CD14-positive monocyte (primary cell): ENCODE measurements around the gene VRTN. TPM values are rescaled to one million over a fixed set of nuclear protein-coding genes. Genes with fewer than 3 reads are reported as not detected.
A peak's percentile ranks its signal among the peaks of the same experiment; 100 is the strongest.

Source experiments
- DNase-seq, 3 donors: peaks; one replicate each; pipeline ENCODE4 v3.0.0-alpha.2; 2011 to 2022
- H2AFZ ChIP-seq: 2 replicates; pipeline ENCODE4 v1.6.0; 2012; ENCODE audit warnings: mild to moderate bottlenecking, low read depth, low read length, inconsistent platforms; ENCODE audit not compliant: insufficient read depth, poor library complexity, severe bottlenecking
- H3K27ac ChIP-seq, 2 donors: 1 replicate in 1 of 2; 2 replicates in 1 of 2; pipeline ENCODE4 v1.5.1; 2012 to 2013; ENCODE audit warnings: low read length in 2 of 2, control low read depth in 1 of 2, inconsistent platforms in 1 of 2, low read depth in 1 of 2, mild to moderate bottlenecking in 1 of 2
- H3K27me3 ChIP-seq, 2 donors: one replicate each; pipeline versions ENCODE4 v1.6.0 to v1.6.1; 2011 to 2013; ENCODE audit warnings: low read length in 2 of 2; ENCODE audit not compliant: control insufficient read depth in 2 of 2, insufficient read depth in 2 of 2
- H3K36me3 ChIP-seq, 2 donors: replicated peaks in 1 of 2; 1 replicate in 1 of 2; 2 replicates in 1 of 2; pipeline versions ENCODE4 v1.5.1 to v1.6.1; 2012 to 2013; ENCODE audit warnings: low read length in 2 of 2, control low read depth in 1 of 2, inconsistent platforms in 1 of 2, mild to moderate bottlenecking in 1 of 2; ENCODE audit not compliant: insufficient read depth in 2 of 2, control insufficient read depth in 1 of 2
- H3K4me1 ChIP-seq, 2 donors: 1 replicate in 1 of 2; 2 replicates in 1 of 2; pipeline versions ENCODE4 v1.5.1 to v1.6.1; 2012 to 2013; ENCODE audit warnings: low read length in 2 of 2, control low read depth in 1 of 2, inconsistent platforms in 1 of 2, mild to moderate bottlenecking in 1 of 2, moderate library complexity in 1 of 2; ENCODE audit not compliant: insufficient read depth in 2 of 2, control insufficient read depth in 1 of 2
- H3K4me2 ChIP-seq: replicated peaks from 2 replicates; pipeline ENCODE3; 2012; ENCODE audit warnings: low read length, moderate library complexity, mild to moderate bottlenecking; ENCODE audit not compliant: poor library complexity, severe bottlenecking; ENCODE audit errors: extremely low read depth
- H3K4me3 ChIP-seq, 3 experiments: fragments of 200-600 bp in 1 of 3; sonication (generic) in 1 of 3; replicated peaks in 1 of 3; 1 replicate in 2 of 3; 2 replicates in 1 of 3; pipeline ENCODE4 v1.5.1; 2011 to 2013; ENCODE audit warnings: low read length in 3 of 3, mild to moderate bottlenecking in 3 of 3, control low read depth in 2 of 3, low read depth in 2 of 3, inconsistent platforms in 1 of 3, moderate library complexity in 1 of 3
- H3K79me2 ChIP-seq: 2 replicates; pipeline ENCODE4 v1.6.0; 2012; ENCODE audit warnings: mild to moderate bottlenecking, control low read depth, inconsistent platforms, low read length, moderate library complexity; ENCODE audit not compliant: insufficient read depth
- H3K9ac ChIP-seq: 2 replicates; pipeline ENCODE4 v1.6.0; 2017; ENCODE audit warnings: low read length, mild to moderate bottlenecking; ENCODE audit not compliant: insufficient read depth, poor library complexity, severe bottlenecking
- H3K9me3 ChIP-seq, 2 donors: replicated peaks in 1 of 2; 1 replicate in 1 of 2; 2 replicates in 1 of 2; pipeline versions ENCODE4 v1.5.1 to v1.6.1; 2012 to 2013; ENCODE audit warnings: low read length in 2 of 2, control low read depth in 1 of 2; ENCODE audit not compliant: control insufficient read depth in 1 of 2, insufficient read depth in 1 of 2
- H4K20me1 ChIP-seq: 2 replicates; pipeline ENCODE4 v1.6.0; 2012; ENCODE audit warnings: mild to moderate bottlenecking, low read length, control low read depth, moderate library complexity; ENCODE audit not compliant: insufficient read depth
- H3K27ac Mint-ChIP-seq, 7 donors: one replicate each; pipeline ENCODE4 v1.8.0; 2020; ENCODE audit warnings: mild to moderate bottlenecking in 7 of 7, mixed read lengths in 7 of 7, moderate library complexity in 6 of 7, inconsistent platforms in 2 of 7
- H3K27me3 Mint-ChIP-seq, 3 donors: one replicate each; pipeline ENCODE4 v1.8.0; 2021 to 2022; ENCODE audit warnings: low read depth in 3 of 3, mild to moderate bottlenecking in 3 of 3, mixed read lengths in 3 of 3, moderate library complexity in 3 of 3, inconsistent platforms in 1 of 3
- H3K36me3 Mint-ChIP-seq, 2 donors: one replicate each; pipeline ENCODE4 v1.8.0; 2020; ENCODE audit warnings: mixed read lengths in 2 of 2, inconsistent platforms in 1 of 2, mild to moderate bottlenecking in 1 of 2
- H3K4me1 Mint-ChIP-seq: one replicate; pipeline ENCODE4 v1.8.0; 2020; ENCODE audit warnings: mild to moderate bottlenecking, mixed read lengths
- H3K4me3 Mint-ChIP-seq, 2 donors: one replicate each; pipeline ENCODE4 v1.8.0; 2020; ENCODE audit warnings: mild to moderate bottlenecking in 2 of 2, mixed read lengths in 2 of 2, moderate library complexity in 1 of 2
- H3K9me3 Mint-ChIP-seq, 7 donors: one replicate each; pipeline ENCODE4 v1.8.0; 2020 to 2022; ENCODE audit warnings: mixed read lengths in 7 of 7, mild to moderate bottlenecking in 6 of 7, moderate library complexity in 6 of 7, inconsistent platforms in 2 of 7
- WGBS: methylation state at CpG from one replicate; pipeline ENCODE4 v1.1.5; 2013; ENCODE audit warnings: missing lambda C conversion rate; ENCODE audit not compliant: insufficient coverage; 5-methylcytosine and 5-hydroxymethylcytosine counted together
- intact Hi-C, 2 donors: fragments of 100-400 bp; cut with micrococcal nuclease; formaldehyde crosslinking; loops; one replicate each; pipeline versions ENCODE4 v1.15.0 to v1.15.1; 2023
- polyA plus RNA-seq, 3 donors: library from polyadenylated mRNA; depleted of rRNA in 1 of 3; unstranded in 2 of 3; stranded (reverse) in 1 of 3; fragments of 300-500 nt in 2 of 3; fragments of >200 nt in 1 of 3; fragmentation: Illumina TruSeq in 2 of 3; gene quantifications; 1 replicate in 2 of 3; 2 replicates in 1 of 3; pipeline ENCODE4 v1.2.3, GENCODE V29; 2012 to 2021
- TF ChIP-seq, protein P1 (sequence below): fragments of 200-600 bp; IDR thresholded peaks from one replicate; pipeline ENCODE4 v1.8.0; 2022; ENCODE audit warnings: antibody characterized with exemption, mild to moderate bottlenecking

Gene VRTN
- polyA plus RNA-seq, 3 donors: not detected

DNA sequence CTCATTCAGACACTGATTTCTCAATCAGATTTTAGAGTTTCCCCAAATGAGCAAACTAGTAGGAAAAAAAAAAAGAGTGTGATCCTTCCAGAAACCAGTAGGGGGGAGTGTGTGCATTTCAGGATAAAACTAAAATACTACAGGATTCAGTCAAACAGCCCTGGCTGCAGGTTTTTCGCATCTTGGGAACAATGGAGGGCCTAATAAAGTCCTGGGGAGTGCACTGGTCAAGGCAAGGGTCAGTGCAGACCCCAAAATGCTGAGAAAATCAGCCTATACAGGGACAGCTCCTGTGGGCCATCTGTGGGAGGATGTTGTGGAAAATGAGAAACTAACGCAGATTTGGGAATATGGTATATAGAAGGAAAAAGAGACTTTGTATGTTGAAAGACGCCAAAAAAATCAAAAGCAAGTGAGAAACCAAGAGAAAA lies 23.3 kb upstream of the VRTN start:
- DNase-seq: peak in 2 of 3 donors; percentile 12 to 24
- no peak overlapping the region for H3K4me2 ChIP-seq
- no peaks in the 10 kb centered on the region for H3K4me1 ChIP-seq
- intact Hi-C loops: no loop called here
- Mint-ChIP-seq H3K27me3 (peaks cover 1 to 17% (median 4%) of the 10 kb centered on the region in 3 donors), H3K9me3 (no peaks in the 10 kb centered on the region), H3K36me3 (no peaks in the 10 kb centered on the region), H3K4me1 (no peaks in the 10 kb centered on the region), H3K27ac (no peak overlapping the region), H3K4me3 (no peak overlapping the region)
- TF ChIP-seq, protein P1, sequence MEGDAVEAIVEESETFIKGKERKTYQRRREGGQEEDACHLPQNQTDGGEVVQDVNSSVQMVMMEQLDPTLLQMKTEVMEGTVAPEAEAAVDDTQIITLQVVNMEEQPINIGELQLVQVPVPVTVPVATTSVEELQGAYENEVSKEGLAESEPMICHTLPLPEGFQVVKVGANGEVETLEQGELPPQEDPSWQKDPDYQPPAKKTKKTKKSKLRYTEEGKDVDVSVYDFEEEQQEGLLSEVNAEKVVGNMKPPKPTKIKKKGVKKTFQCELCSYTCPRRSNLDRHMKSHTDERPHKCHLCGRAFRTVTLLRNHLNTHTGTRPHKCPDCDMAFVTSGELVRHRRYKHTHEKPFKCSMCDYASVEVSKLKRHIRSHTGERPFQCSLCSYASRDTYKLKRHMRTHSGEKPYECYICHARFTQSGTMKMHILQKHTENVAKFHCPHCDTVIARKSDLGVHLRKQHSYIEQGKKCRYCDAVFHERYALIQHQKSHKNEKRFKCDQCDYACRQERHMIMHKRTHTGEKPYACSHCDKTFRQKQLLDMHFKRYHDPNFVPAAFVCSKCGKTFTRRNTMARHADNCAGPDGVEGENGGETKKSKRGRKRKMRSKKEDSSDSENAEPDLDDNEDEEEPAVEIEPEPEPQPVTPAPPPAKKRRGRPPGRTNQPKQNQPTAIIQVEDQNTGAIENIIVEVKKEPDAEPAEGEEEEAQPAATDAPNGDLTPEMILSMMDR: peak; percentile 78
- H3K9me3 ChIP-seq: no peaks in the 10 kb centered on the region
- no peaks in the 10 kb centered on the region for H4K20me1 ChIP-seq
- no peak overlapping the region for H3K4me3 ChIP-seq
- no peaks in the 10 kb centered on the region for H3K27me3 ChIP-seq
- H2AFZ ChIP-seq: no peak overlapping the region
- no peaks in the 10 kb centered on the region for H3K36me3 ChIP-seq
- 29% methylated on average over 1 of the region's 3 CpGs for WGBS
- H3K27ac ChIP-seq: no peak overlapping the region
- H3K9ac ChIP-seq: no peak overlapping the region
- H3K79me2 ChIP-seq: no peaks in the 10 kb centered on the region

DNA sequence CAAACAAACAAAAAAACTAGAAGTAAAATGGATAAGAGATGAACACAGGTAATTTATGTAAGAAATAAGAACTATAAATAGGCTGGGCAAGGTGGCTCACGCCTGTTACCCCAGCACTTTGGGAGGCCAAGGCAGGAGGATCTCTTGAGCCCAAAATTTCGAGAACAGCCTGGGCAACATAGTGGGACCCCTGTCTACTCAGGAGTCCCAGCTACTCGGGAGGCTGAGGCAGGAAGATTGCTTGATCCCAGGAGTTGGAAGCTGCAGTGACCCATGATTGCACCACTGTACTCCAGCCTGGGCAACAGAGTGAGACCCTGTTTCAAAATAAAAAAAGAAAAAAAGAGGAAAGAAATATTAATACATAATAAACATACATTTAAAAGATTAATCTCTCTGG lies 22.8 kb upstream of the VRTN start:
- H3K4me1 Mint-ChIP-seq: no peaks in the 10 kb centered on the region
- H3K79me2 ChIP-seq: no peaks in the 10 kb centered on the region

More for the DNA sequence above, 22.8 kb upstream of the VRTN start:
- no peak overlapping the region for H3K27ac ChIP-seq
- intact Hi-C loops: no loop called here
- H3K4me3 ChIP-seq: no peak overlapping the region
- H3K4me3 Mint-ChIP-seq: no peak overlapping the region
- TF ChIP-seq, protein P1: no peak
- no peaks in the 10 kb centered on the region for H3K9me3 ChIP-seq
- H3K4me1 ChIP-seq: no peaks in the 10 kb centered on the region
- H2AFZ ChIP-seq: no peak overlapping the region
- H3K27me3 ChIP-seq: no peaks in the 10 kb centered on the region
- H3K9me3 Mint-ChIP-seq: no peaks in the 10 kb centered on the region
- no peak overlapping the region for H3K4me2 ChIP-seq
- peak overlapping the region in 1 of 7 donors; percentile 0 for H3K27ac Mint-ChIP-seq
- WGBS: 86% methylated on average over 2 of the region's 3 CpGs
- H3K9ac ChIP-seq: no peak overlapping the region
- peaks cover 1 to 17% (median 4%) of the 10 kb centered on the region in 3 donors for H3K27me3 Mint-ChIP-seq
- no peaks in the 10 kb centered on the region for H3K36me3 Mint-ChIP-seq
- no peaks in the 10 kb centered on the region for H3K36me3 ChIP-seq
- no peak for DNase-seq
- H4K20me1 ChIP-seq: no peaks in the 10 kb centered on the region
